ENCODE results near the gene LIME1.
"Not testable (repeated sequence)": the region's sequence is repeated elsewhere in the genome, so short reads cannot be mapped to it uniquely, and the experiment has no call there.

The LIME1 gene

DNA sequence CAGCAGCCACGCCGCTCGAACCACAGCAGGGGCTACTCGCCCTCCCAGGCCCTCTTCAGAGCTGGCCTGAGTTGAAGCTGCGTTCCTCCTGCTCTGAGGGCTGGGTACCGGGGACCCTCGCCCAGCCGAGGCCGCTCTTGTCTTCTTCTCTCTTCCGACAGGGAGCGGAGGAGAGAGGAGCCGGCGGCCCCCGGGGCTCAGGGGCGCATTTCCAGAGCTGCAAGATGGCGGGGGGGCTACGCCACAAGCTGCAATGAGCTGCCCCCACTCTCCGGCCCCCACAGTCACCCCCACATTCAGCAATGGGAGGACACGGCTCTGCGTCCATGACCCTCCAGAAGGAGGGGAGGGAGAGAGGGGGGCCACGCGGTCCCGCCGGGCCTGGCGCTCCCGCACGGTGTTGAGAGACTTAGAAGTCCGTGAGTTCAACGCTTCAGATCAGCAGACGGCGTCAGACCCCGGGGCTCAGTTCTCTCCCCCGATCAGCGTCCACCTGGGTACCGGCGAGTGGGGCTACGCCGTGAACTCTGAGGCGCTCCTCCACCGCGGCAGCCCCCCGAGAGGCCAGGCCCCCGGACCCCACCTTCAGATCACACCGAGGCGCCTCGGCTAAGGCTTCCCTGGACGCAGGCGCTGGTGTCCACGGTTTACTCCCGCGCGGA lies 34.7 kb downstream of the LIME1 start:
- FAIRE-seq (no peak), DNase-seq (ENCODE audit: low spot score) (no peak)

DNA sequence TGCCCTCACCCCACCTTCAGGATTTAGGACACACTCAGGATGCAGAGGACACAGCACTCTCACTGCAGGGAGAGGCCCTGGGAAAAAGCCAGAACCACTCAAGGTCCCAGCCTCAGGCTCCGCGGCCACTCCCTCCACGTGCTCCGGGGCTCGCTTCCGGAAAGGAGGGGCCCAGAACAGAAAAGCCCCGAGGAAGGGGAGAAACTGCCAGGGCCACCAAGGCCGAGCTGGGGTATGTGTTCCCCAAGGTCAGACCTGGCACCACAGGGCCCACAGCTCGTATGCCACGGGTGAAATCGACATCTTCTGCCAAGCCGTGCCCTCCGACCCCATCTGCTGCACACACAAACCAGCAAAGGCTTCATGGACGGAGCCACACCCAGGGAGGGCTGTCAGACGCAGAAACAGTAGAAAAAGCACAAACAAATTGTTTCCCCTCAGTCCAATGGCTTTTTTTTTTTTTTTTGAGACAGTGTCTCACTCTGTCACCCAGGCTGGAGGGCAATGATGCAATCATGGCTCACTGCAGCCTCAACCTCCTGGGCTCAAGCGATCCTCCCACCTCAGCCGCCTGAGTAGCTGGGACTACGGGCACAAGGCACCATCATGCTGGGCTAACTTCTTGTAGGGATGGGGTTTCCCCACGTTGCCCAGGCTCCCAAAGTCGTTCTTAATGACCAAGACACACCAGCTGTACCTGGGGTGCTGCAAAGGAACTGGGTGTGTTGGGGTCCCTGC lies 36.5 kb downstream of the LIME1 start:
- FAIRE-seq (no peak), DNase-seq (ENCODE audit: low spot score) (no peak)

DNA sequence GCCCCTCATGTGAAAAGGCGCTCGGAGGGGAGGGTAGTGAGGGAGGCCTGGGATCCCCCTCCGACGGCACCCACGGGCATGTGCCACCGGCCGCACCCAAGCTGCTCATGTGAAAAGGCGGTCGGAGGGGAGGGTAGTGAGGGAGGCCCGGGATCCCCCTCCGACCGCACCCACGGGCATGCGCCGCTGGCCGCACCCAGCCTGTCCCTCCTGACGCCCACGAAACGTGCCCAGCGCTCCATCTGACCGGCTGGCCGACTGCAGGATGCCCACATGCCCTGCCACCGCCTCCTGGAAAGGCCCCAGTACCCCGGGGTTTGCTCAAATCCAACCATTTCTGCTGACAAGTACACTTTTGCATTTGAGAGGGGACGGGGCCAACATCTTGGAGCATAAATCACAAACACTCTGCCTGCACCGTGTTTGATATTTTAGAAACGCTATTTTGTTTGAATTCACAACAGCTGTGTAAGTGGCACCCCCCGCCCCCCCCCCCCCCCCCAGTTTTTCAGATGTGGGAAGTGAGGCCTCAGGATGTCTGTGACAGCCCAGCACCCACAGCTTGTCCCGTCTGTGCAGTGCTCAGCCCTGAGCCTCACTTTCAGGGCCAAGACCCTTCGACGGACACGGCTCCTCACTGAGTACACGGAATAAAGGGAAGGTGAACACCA lies 37.2 kb downstream of the LIME1 start:
- DNase-seq (ENCODE audit: low spot score): no peak
- FAIRE-seq: no peak

DNA sequence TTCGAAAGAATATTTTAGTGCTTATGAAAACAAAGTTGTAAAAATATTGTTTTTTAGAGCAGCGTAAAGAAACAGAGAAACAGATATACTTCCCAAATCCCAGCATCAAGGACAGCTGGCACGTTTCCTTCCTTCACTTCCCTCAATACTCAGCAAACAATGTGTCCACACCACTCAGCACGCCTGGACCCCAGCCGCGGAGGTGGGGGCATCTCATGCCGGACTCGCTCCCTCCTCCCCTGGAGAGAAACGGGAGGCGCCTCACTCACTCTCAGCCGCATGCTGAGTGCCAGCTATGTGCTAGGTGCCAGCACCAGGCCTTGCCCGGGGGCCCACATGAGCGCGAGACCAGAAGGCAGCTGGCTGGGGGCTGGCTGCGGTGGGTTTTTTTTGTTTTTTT lies 37.8 kb downstream of the LIME1 start:
- no peak for DNase-seq (ENCODE audit: low spot score)
- FAIRE-seq: no peak

DNA sequence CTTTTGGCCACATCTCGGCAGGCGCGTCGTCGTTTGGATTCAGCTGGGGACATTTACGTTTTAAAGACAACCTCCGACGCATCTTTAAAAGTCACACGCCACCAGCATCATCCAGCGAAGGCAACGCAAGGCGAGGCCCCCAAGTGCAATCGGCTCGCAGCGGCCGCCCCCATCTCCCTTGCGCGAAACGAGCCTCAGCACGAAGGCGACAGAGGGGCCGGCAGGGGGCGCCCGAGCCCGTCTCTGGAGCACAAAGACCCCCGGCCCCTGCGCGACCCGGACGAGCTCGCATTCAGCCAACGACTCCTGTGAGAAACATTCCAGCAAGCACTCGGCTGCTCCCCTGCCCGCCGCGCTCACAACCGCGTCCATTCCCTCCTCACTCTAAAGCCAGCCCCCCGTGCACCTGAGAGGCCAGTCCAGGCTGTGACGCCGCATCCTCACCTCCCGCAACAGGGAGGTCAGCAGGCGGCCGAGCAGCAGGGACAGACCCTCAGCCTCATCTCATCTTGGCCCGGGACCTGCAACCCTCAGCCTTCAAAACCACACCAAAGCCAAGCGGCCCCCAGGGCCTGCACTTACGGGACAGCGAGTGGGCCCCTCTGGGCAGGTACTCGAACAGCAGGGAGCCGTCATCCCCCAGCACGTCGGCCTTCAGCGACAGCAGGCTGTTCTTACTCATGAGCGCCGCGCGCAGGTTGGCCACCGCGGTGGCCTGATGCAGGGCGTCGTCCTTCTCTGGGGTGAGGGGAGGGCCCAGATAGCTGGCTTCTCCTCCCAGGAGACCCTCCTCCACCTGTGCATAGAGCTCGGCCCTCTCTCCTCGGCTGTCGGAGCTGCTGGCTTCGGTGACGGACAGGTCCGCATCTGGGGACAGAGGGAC lies 38.9 kb downstream of the LIME1 start:
- FAIRE-seq (no peak), DNase-seq (ENCODE audit: low spot score) (no peak)

DNA sequence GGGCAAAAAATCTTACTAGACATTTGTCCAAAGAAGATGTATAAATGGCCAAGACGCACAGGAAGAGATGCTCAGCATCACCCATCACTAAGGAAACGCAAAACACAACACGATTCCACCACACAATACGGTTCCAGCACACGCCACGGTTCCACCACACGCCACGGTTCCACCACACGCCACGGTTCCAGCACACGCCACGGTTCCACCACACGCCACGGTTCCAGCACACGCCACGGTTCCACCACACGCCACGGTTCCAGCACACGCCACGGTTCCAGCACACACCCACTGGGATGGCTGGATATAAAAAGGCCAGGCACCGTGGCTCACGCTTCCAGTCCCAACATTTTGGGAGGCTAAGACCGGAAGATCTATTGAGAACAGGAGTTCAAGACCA lies 40.4 kb downstream of the LIME1 start:
- not testable (repeated sequence) for DNase-seq (ENCODE audit: low spot score); FAIRE-seq

DNA sequence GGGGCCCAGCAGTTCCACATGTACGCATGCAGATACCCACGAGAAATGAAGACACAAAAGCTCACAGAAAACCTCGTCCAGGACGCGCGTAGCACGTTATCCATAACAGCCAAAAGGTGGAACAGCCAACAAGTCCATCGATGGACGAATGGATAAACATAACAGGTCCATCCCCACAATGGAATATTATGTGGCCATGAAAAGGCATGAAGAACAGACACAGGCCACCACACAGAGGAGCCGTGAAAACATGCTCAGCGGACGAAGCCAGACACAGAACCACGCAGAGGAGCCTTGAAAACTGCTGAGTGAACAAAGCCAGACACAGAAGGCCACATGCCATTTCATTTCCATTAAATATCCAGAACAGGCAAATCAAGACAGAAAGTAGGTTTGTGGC lies 41.1 kb downstream of the LIME1 start:
- FAIRE-seq (no peak), DNase-seq (ENCODE audit: low spot score) (no peak)

DNA sequence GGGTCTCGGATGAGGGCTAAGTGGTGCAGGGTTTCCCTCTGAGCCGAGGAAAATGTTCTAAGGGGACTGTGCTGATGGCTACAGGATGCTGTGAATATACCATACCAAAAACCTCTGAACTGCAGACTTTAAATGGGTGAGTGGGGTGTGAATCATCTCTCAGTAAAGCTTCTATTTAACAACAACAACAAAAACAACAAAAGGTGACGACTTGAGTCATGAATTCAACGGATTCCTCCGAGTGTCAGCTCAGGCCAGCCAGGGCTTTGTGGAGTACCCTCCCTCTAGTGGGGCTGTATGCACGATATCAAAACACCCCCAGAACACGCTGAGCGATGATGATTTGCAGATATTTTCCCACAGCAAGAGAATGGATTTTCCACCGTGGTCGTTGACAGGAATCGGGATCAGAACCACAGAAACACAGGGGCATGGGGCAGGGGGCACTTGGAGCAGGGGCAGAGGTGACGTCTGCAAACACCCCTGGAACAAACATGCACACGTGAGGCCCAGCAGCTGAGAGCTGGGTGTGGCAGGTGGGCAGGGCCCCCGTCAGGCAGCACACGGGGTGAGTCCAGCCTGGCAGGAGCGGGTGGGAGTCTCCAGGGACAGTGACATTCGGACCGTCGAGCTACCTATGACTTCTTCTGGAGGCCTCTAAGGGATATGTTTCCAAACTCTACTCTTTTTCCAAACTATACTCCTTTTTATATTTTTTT lies 41.7 kb downstream of the LIME1 start:
- no peak for DNase-seq (ENCODE audit: low spot score)
- FAIRE-seq: no peak

DNA sequence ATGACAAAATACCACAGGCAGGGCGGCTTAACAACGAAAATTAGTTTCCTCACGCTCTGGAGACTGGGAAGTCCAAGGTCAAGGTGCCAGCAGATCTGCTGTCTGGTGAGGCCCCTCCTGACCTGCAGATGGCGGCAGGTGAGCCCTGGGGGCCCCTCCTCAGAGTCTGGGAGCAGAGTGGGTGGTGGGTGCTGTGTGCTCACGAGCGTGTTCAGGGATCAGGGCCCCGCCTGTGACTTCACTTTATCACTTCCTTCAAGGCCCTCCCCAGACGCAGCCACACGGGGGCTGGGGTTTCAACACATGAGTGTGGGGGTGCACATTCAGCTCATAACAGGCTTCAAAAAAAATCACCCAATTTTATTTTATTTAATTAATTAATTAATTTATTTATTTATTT lies 42.4 kb downstream of the LIME1 start:
- FAIRE-seq: no peak

DNA sequence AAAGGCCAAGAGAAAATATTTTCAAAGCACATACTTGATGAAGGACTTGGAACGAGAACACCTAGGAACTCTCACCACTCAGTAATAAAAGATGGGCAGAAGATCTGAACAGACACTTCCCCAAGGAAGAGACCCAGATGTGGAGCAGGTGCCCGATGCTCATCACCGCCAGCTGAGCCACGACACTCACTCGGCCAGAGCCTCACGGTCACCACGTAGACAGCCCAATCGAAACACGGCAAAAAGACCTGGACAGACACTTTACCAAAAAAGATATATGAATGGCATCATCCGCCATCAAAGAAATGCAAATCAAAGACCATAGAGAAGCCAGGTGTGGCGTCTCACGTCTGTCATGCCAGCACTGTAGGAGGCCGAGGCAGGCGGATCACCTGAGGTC lies 44.7 kb downstream of the LIME1 start:
- FAIRE-seq: no peak

More for the DNA sequence above, 42.4 kb downstream of the LIME1 start:
- DNase-seq (ENCODE audit: low spot score): no peak

DNA sequence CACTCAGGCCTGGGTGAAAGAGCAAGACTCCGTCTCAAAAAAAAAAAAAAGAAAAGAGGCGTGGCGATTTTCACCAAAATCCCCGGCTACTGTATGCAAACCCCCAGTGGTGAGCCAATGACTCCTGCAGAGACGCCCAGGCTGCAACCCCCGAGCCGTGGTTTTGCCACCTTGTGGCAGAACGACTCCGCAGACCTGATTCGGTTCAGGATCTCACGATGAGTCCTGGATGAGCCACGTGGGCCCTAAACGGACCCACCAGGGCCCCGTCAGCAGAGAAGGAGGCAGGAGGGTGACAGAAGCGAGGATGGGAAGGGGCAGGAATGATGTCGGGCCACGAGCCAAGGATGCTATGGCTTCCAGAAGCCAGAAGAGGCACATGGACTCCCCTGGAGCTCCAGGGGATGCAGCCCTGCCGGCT lies 45.6 kb downstream of the LIME1 start:
- FAIRE-seq (no peak), DNase-seq (ENCODE audit: low spot score) (no peak)

More for the DNA sequence above, 44.7 kb downstream of the LIME1 start:
- no peak for DNase-seq (ENCODE audit: low spot score)

DNA sequence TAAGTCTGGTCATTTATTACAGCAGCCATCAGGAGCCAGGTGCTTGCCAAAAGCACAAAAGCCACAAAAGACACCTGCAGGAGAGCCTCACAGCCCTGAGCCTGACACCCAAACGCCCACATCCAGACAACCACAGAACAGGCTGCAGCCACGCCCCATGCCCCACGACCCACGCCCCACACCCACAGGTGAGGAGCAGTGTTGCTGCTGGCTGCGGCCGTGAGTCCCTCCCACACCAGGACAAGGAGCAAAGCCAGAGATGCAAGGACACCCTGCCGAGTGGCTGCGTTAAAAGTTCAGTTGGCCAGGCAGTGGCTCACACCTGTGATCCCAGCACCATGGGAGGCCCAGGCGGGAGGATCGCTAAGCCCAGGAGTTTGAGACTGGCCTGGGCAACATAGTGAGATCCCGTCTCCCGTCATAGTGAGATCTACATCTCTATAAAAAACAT lies 46.1 kb downstream of the LIME1 start:
- DNase-seq (ENCODE audit: low spot score) (no peak), FAIRE-seq (no peak)

DNA sequence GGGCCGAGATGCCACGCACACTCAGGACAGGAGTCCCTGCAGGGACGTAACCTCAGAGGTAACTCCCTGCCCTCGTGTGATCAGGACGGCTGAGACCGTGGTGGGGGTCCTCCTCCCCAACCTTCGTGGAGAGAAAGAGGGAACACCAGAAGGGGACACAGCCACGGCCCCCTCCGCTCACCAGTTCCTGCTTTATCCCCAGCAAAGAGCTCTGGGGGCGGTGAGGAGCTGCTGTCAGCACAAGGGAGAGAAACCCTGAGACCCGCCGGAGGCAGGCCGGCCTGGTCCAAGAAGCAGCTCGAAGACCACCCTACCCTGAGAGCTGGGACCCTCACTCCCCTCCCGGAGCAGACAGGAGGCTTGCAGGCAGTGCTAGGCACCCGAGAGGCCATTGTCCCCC lies 47.5 kb downstream of the LIME1 start:
- DNase-seq (ENCODE audit: low spot score): no peak
- FAIRE-seq: no peak

DNA sequence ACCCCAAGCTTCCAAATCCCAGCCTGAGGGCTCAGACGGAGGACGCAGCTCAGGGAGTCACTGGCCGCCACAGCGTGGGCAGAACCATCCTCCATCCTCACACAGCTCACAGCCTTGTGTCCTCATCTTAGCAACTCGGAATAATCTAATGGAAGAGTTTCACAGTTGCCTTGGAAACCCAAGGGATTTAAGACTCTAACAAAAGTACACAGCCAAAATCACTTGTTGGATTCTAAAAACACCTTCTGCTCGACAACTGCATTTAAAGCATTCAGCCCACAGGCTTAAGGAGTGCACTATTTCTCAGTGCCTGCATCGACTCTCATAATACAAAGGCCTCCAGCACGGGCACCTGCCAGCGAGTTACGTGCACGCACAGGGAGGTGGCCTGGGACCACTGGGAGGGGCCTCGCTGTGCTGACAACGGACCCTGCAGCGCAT lies 49.2 kb downstream of the LIME1 start:
- DNase-seq (ENCODE audit: low spot score): no peak
- FAIRE-seq: no peak

DNA sequence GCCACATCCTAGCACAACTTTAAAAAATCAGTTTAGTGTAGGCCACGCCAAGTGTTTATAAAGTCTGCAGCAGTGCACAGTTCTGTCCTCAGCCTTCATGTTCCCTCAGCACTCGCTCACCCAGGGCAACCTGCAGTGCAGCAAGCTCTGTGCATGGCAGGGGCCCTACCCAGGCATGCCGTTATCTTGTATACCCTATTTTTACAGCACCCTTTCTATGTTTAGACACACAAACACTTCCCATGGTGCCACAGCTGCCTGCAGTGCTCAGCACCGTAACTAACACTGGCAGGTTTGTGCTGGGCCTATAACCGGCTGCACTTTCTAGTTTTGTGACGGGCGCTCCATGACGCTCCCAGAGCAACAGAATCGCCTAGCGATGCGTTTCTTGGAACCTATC lies 50.8 kb downstream of the LIME1 start:
- FAIRE-seq (no peak), DNase-seq (ENCODE audit: low spot score) (no peak)

DNA sequence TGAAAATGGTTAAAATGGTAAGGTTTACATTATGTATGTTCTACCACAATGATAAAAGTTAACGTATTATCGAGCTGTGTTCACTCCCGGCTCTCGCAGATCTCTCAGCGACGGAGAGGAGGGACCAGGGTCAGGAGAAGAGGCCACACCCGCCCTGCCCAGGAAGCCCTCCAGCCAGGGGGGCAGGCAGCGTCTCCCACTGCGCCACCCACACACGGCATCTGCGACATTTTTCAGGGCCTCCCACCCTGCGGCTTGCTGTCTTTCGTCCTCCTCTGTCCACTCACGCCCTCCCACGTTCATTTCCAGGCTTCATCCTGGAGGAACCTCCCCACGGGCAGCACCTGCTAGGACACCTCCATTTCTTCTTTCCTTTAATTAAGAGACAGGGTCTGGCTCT lies 51.3 kb downstream of the LIME1 start:
- FAIRE-seq (no peak), DNase-seq (ENCODE audit: low spot score) (no peak)
